Gastroesophageal sphincter (tissue), 4 donors: Measurements from ENCODE around the gene MEX3C. TPM values are rescaled to one million over a fixed set of nuclear protein-coding genes. Genes with fewer than 3 reads are reported as not detected.

Experiments used
- ATAC-seq: fragments of 150-250 bp; one replicate; pipeline ENCODE4 v1.9.1; 2016; ENCODE audit warnings: mild to moderate bottlenecking, moderate library complexity
- H3K27ac ChIP-seq, 4 donors: fragments of 200-600 bp; sonication (generic) in 3 of 4; 1 replicate in 3 of 4; 2 replicates in 1 of 4; pipeline ENCODE4 v1.5.1; 2016 to 2019
- H3K27me3 ChIP-seq: fragments of 200-600 bp; sonication (generic); one replicate; pipeline ENCODE4 v1.5.1; 2019
- H3K36me3 ChIP-seq, 2 donors: fragments of 200-600 bp; sonication (generic); one replicate each; pipeline ENCODE4 v1.5.1; 2019; ENCODE audit warnings: control low read depth in 1 of 2
- H3K4me1 ChIP-seq, 3 donors: fragments of 200-600 bp; sonication (generic); 1 replicate in 2 of 3; 2 replicates in 1 of 3; pipeline ENCODE4 v1.5.1; 2016 to 2019; ENCODE audit warnings: control low read depth in 2 of 3
- H3K4me3 ChIP-seq, 2 donors: fragments of 200-600 bp; sonication (generic); one replicate each; pipeline ENCODE4 v1.5.1; 2019; ENCODE audit warnings: mild to moderate bottlenecking in 1 of 2, moderate library complexity in 1 of 2
- H3K9me3 ChIP-seq, 3 donors: fragments of 200-600 bp; sonication (generic); one replicate each; pipeline ENCODE4 v1.5.1; 2017 to 2019; ENCODE audit warnings: control low read depth in 2 of 3
- CTCF ChIP-seq, 4 experiments: fragments of 200-600 bp in 2 of 4; fragments of 450-650 bp in 2 of 4; sonication (generic) in 1 of 4; IDR thresholded peaks; one replicate each; pipeline ENCODE4 v1.5.1; 2017 to 2019; ENCODE audit warnings: antibody characterized with exemption in 4 of 4, mild to moderate bottlenecking in 2 of 4, moderate library complexity in 2 of 4
- EP300 ChIP-seq: sonication (generic); formaldehyde crosslinking; IDR thresholded peaks from one replicate; pipeline ENCODE4 v1.6.1; 2017; ENCODE audit warnings: antibody characterized with exemption, mild to moderate bottlenecking
- POLR2A ChIP-seq, 2 donors: fragments of 450-650 bp; IDR thresholded peaks; one replicate each; pipeline ENCODE4 v1.6.1; 2017; ENCODE audit warnings: antibody characterized with exemption in 2 of 2, mild to moderate bottlenecking in 2 of 2, moderate library complexity in 1 of 2
- POLR2AphosphoS5 ChIP-seq: sonication (generic); formaldehyde crosslinking; IDR thresholded peaks from one replicate; pipeline ENCODE4 v1.6.1; 2017; ENCODE audit warnings: antibody characterized with exemption
- WGBS, 2 donors: methylation state at CpG; one replicate each; pipeline ENCODE4 v1.1.5; 2018; ENCODE audit warnings: low coverage in 1 of 2; 5-methylcytosine and 5-hydroxymethylcytosine counted together
- total RNA-seq, 4 donors: library from RNA; depleted of rRNA; stranded (reverse); fragments of >200 nt; gene quantifications; one replicate each; pipeline ENCODE4 v1.1.0, GENCODE V29; 2016

MEX3C gene
- total RNA-seq, 4 donors from 2014 or later = 24.7 to 35.2 (median 29.0) TPM

DNA sequence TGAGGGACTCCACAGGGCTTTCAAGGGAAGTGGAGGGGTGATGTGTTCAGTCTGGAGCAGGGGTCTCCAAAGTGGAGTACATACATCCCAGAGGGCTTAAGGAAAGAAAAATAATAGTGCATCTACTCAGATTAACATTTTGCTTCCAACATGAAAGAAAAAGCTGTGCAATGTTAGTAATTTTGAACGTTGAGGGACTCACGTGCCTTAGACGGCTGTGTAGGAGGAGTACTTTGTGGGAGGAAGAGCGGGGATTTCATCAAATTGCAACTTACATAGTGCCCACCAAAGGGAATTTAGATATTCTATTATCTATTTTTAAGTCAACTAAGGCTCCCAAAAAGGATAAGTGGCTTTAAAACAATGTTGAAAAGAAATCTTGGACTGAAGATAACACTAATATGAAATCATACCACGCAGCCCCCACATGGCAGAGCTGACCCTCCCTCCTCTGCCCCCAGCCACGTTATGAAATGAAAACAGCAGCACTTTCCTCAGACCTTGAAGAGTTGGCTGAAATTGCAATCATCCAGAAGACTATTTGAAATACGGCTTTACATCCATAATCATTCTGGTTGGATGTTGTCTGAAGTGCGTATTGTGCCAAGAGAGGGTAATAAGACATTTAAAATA, 42.9 kb downstream of the MEX3C start:
- ATAC-seq = no peak
- H3K27ac ChIP-seq = no peak overlapping the region
- H3K36me3 ChIP-seq = no peaks in the 10 kb centered on the region
- no peak for TF ChIP-seq POLR2A (IDR thresholded peaks at IDR 0.05)
- TF ChIP-seq EP300 = no peak
- no peak for TF ChIP-seq CTCF (IDR thresholded peaks at IDR 0.05)
- no peak for TF ChIP-seq POLR2AphosphoS5
- 56 to 69% methylated on average over 8 of the region's 8 CpGs for WGBS, 2 donors
- H3K27me3 ChIP-seq = peaks cover 3% of the 10 kb centered on the region
- H3K4me3 ChIP-seq = no peak overlapping the region
- no peaks in the 10 kb centered on the region for H3K4me1 ChIP-seq
- H3K9me3 ChIP-seq = peaks cover 0 to under 1% (median 0%) of the 10 kb centered on the region in 3 donors

DNA sequence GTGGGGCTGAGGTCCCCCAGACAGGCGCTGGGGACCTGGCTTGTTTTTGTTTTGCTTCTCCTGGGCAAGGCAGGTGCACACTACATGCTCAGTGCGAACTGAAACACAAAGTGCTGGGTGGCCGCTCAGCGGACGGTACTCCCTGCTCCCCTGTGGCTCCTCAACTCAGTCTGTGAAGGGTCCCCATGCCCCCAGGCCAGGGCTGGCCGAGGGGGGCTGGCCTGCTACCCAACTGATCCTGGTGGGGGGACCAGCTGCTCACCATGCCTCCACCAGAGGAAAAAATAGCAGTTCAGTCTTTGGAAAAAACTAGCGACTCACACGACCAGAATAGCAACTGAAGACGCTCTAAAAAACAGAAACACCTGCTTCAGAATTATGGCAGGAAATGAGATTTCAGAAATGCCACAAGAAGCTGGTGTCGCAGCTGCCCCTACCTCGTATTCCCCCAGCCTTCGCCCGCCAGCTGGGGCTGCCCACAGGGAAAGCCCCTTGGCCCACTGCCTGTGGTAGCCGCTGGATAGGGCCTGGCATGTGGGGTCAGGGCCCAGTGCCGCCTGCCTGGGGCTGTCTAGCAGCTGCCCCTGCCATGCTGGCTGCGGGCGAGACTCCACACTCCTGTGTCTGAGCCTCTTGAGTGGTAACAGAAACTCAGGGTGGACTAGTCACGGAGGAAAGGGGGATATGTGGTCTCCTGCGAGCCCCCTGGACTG, 43.7 kb downstream of the MEX3C start:
- Histone ChIP-seq H3K36me3 (no peaks in the 10 kb centered on the region), H3K27me3 (peaks cover 3% of the 10 kb centered on the region), H3K4me3 (no peak overlapping the region), H3K4me1 (no peaks in the 10 kb centered on the region), H3K27ac (no peak overlapping the region), H3K9me3 (peaks cover 0 to 5% (median 0%) of the 10 kb centered on the region in 3 donors)
- 50 to 84% methylated on average over 4 to 9 of the region's 19 CpGs for WGBS, 2 donors
- no peak for ATAC-seq
- no peak for TF ChIP-seq POLR2AphosphoS5
- no peak for TF ChIP-seq EP300
- no peak for TF ChIP-seq POLR2A (IDR thresholded peaks at IDR 0.05)
- TF ChIP-seq CTCF (IDR thresholded peaks at IDR 0.05) = no peak

DNA sequence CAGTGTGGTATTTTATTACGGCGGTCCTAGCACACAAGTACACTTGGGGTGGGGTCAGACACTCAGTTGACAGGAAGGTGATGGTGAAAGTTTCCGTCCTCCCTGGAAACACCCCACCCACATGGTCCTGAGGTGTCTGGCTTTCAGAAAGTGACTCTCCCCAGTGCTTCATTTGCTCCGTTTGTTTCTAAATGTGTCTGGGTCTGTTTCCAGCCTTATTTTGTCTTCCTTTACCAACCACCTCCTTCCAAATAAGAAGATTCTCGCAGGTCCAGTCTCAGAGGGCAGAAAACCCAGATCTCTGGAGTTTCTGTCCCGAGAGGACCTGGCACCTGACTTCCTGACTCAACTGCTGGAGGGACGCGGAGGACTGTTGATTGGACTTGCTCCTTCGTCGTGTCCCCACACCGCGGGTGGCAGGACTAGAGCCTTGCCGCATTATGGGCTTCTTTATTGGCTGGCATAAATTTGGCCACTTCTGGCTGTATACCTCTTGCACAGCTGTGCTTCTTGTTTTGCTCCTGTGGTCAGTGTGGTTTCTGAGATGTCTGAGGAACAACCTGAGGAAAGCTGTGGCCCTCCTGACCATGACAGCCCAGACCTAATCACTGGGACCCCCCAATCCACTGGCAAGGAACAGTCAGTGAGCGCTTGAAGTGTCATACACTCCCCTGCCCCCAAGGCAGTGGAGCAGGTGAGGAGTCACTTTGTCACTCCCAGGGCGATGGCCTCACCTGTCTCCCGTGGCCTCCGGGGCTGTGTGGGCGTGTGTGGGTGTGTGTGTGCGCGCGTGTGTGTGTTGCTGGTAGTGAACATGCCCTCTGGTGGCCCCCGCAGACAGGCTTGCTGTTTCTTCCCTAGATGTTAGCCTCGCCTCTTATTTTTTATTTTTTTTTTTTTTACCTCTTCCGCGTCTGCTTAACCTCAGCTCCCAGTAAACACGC, 45.6 kb downstream of the MEX3C start:
- no peak for ATAC-seq

GRCh38 chr18:51151185-51151567, 46.3 kb downstream of the MEX3C start:
- H3K27ac ChIP-seq = no peak overlapping the region
- ATAC-seq = no peak
- no peaks in the 10 kb centered on the region for H3K36me3 ChIP-seq
- WGBS, 2 donors = 60 to 81% methylated on average over 2 to 3 of the region's 5 CpGs
- H3K4me1 ChIP-seq = no peaks in the 10 kb centered on the region
- H3K27me3 ChIP-seq = peaks cover 3% of the 10 kb centered on the region
- TF ChIP-seq CTCF (IDR thresholded peaks at IDR 0.05) (no peak), POLR2AphosphoS5 (no peak), EP300 (no peak), POLR2A (IDR thresholded peaks at IDR 0.05) (no peak)
- peaks cover 0 to 5% (median 0%) of the 10 kb centered on the region in 3 donors for H3K9me3 ChIP-seq
- no peak overlapping the region for H3K4me3 ChIP-seq

More for the DNA sequence above, 45.6 kb downstream of the MEX3C start:
- WGBS, 2 donors = 80 to 82% methylated on average over 1 to 11 of the region's 26 CpGs
- no peak for TF ChIP-seq CTCF (IDR thresholded peaks at IDR 0.05)
- H3K9me3 ChIP-seq = peaks cover 0 to 5% (median 0%) of the 10 kb centered on the region in 3 donors
- H3K36me3 ChIP-seq = no peaks in the 10 kb centered on the region
- H3K27me3 ChIP-seq = peaks cover 3% of the 10 kb centered on the region
- H3K4me1 ChIP-seq = no peaks in the 10 kb centered on the region
- H3K4me3 ChIP-seq = no peak overlapping the region
- H3K27ac ChIP-seq = no peak overlapping the region
